ENCODE results near the gene RP2.

DNA sequence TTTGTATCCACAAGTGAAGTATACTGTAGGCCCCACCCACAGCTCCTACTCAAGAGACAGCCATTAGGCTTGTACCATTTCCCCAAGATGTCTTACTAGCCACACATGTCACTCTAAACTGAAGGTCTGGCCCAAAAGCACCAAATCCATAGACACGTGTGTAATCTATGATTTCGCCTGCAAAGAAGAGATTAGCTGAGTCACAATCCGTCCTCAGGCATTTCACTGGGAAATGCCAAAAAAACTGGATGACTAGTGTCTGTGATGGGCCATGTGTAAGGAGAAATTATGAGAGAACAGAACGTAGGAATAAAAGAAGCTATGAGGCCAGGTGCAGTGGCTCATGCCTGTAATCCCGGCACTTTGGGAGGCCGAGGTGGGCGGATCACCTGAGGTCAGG lies 21.9 kb upstream of the RP2 start:
- TF ChIP-seq, protein P1, sequence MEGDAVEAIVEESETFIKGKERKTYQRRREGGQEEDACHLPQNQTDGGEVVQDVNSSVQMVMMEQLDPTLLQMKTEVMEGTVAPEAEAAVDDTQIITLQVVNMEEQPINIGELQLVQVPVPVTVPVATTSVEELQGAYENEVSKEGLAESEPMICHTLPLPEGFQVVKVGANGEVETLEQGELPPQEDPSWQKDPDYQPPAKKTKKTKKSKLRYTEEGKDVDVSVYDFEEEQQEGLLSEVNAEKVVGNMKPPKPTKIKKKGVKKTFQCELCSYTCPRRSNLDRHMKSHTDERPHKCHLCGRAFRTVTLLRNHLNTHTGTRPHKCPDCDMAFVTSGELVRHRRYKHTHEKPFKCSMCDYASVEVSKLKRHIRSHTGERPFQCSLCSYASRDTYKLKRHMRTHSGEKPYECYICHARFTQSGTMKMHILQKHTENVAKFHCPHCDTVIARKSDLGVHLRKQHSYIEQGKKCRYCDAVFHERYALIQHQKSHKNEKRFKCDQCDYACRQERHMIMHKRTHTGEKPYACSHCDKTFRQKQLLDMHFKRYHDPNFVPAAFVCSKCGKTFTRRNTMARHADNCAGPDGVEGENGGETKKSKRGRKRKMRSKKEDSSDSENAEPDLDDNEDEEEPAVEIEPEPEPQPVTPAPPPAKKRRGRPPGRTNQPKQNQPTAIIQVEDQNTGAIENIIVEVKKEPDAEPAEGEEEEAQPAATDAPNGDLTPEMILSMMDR (IDR thresholded peaks at IDR 0.05), result no peak
- TF ChIP-seq POLR2A (IDR thresholded peaks at IDR 0.05), result no peak
- no peak for TF ChIP-seq POLR2AphosphoS5 (IDR thresholded peaks at IDR 0.05; ENCODE audit: insufficient read depth in 1 of 2, low read depth in 1 of 2)
